Parathyroid adenoma (tissue), 2 donors: Measurements from ENCODE around the gene CYCS.

Source experiments
- H2AFZ ChIP-seq: fragments of 300-600 bp; sonication (generic); one replicate; pipeline ENCODE4 v1.7.0; 2017; ENCODE audit warnings: antibody characterized with exemption, mild to moderate bottlenecking
- H3K27ac ChIP-seq: fragments of 300-600 bp; sonication (generic); one replicate; pipeline ENCODE4 v1.7.0; 2017
- H3K27me3 ChIP-seq: fragments of 300-600 bp; sonication (generic); one replicate; pipeline ENCODE4 v1.7.0; 2017; ENCODE audit warnings: low read length; ENCODE audit not compliant: control insufficient read depth, insufficient read depth
- H3K36me3 ChIP-seq: fragments of 300-600 bp; sonication (generic); one replicate; pipeline ENCODE4 v1.7.0; 2017; ENCODE audit warnings: low read length; ENCODE audit not compliant: control insufficient read depth, insufficient read depth
- H3K4me1 ChIP-seq: fragments of 300-600 bp; sonication (generic); one replicate; pipeline ENCODE4 v1.7.0; 2017; ENCODE audit warnings: control low read depth
- H3K4me2 ChIP-seq: fragments of 300-600 bp; sonication (generic); one replicate; pipeline ENCODE4 v1.7.0; 2017; ENCODE audit warnings: low read length
- H3K4me3 ChIP-seq: fragments of 300-600 bp; sonication (generic); one replicate; pipeline ENCODE4 v1.7.0; 2017; ENCODE audit warnings: low read depth, low read length
- H3K79me2 ChIP-seq: fragments of 300-600 bp; sonication (generic); one replicate; pipeline ENCODE4 v1.7.0; 2017; ENCODE audit warnings: control low read depth
- H3K9ac ChIP-seq: fragments of 300-600 bp; sonication (generic); one replicate; pipeline ENCODE4 v1.7.0; 2017; ENCODE audit warnings: mild to moderate bottlenecking
- H3K9me3 ChIP-seq: fragments of 300-600 bp; sonication (generic); one replicate; pipeline ENCODE4 v1.7.0; 2017; ENCODE audit warnings: low read length; ENCODE audit not compliant: control insufficient read depth
- CTCF ChIP-seq: fragments of 300-600 bp; sonication (generic); IDR thresholded peaks from one replicate; pipeline ENCODE4 v1.7.0; 2017; ENCODE audit warnings: antibody characterized with exemption, mild to moderate bottlenecking
- donor health status: primary hyperparathyroidism.

Gene CYCS

GRCh38 chr7:25151773-25152172 lies 26.7 kb upstream of the CYCS start:
- Histone ChIP-seq H3K27me3 (no peaks in the 10 kb centered on the region), H3K36me3 (no peaks in the 10 kb centered on the region), H2AFZ (no peak overlapping the region), H3K4me1 (no peaks in the 10 kb centered on the region), H3K4me2 (no peak overlapping the region), H3K4me3 (no peak overlapping the region), H3K9me3 (no peaks in the 10 kb centered on the region), H3K9ac (no peak overlapping the region), H3K79me2 (no peaks in the 10 kb centered on the region), H3K27ac (no peak overlapping the region)
- TF ChIP-seq CTCF: no peak

GRCh38 chr7:25149836-25150235 lies 24.8 kb upstream of the CYCS start:
- H3K27ac ChIP-seq: no peak overlapping the region

GRCh38 chr7:25148772-25149575 lies 23.9 kb upstream of the CYCS start:
- H3K36me3 ChIP-seq: no peaks in the 10 kb centered on the region
- H3K4me2 ChIP-seq: no peak overlapping the region
- H2AFZ ChIP-seq: no peak overlapping the region
- H3K4me3 ChIP-seq: no peak overlapping the region
- H3K79me2 ChIP-seq: no peaks in the 10 kb centered on the region
- no peak overlapping the region for H3K27ac ChIP-seq
- H3K9ac ChIP-seq: no peak overlapping the region
- no peaks in the 10 kb centered on the region for H3K27me3 ChIP-seq
- no peaks in the 10 kb centered on the region for H3K4me1 ChIP-seq
- no peak for TF ChIP-seq CTCF
- no peaks in the 10 kb centered on the region for H3K9me3 ChIP-seq

More at GRCh38 chr7:25149836-25150235, 24.8 kb upstream of the CYCS start:
- H3K79me2 ChIP-seq: no peaks in the 10 kb centered on the region
- H3K4me2 ChIP-seq: no peak overlapping the region
- H3K9ac ChIP-seq: no peak overlapping the region
- TF ChIP-seq CTCF: no peak
- H2AFZ ChIP-seq: no peak overlapping the region
- no peaks in the 10 kb centered on the region for H3K27me3 ChIP-seq
- no peaks in the 10 kb centered on the region for H3K36me3 ChIP-seq
- H3K9me3 ChIP-seq: no peaks in the 10 kb centered on the region
- no peaks in the 10 kb centered on the region for H3K4me1 ChIP-seq
- no peak overlapping the region for H3K4me3 ChIP-seq

- no peaks in the 10 kb centered on the region for H3K79me2 ChIP-seq
- no peaks in the 10 kb centered on the region for H3K36me3 ChIP-seq
- H3K4me2 ChIP-seq: no peak overlapping the region
- no peaks in the 10 kb centered on the region for H3K27me3 ChIP-seq
- H3K4me1 ChIP-seq: no peaks in the 10 kb centered on the region
- no peak overlapping the region for H3K27ac ChIP-seq
- no peak overlapping the region for H3K4me3 ChIP-seq
- H2AFZ ChIP-seq: no peak overlapping the region
- no peaks in the 10 kb centered on the region for H3K9me3 ChIP-seq
- H3K9ac ChIP-seq: no peak overlapping the region
- TF ChIP-seq CTCF: no peak
These were observed 18.7 kb upstream of the CYCS start for GRCh38 chr7:25143763-25144162.

- no peak for TF ChIP-seq CTCF
- Histone ChIP-seq H3K9me3 (no peaks in the 10 kb centered on the region), H3K4me3 (no peak overlapping the region), H3K9ac (no peak overlapping the region), H2AFZ (no peak overlapping the region), H3K4me2 (no peak overlapping the region), H3K27me3 (no peaks in the 10 kb centered on the region), H3K36me3 (no peaks in the 10 kb centered on the region), H3K79me2 (no peaks in the 10 kb centered on the region), H3K27ac (no peak overlapping the region), H3K4me1 (no peaks in the 10 kb centered on the region)
These were observed 14.5 kb upstream of the CYCS start for GRCh38 chr7:25139536-25139935.
